Measurements from ENCODE around the gene KLF7.

The KLF7 gene

DNA sequence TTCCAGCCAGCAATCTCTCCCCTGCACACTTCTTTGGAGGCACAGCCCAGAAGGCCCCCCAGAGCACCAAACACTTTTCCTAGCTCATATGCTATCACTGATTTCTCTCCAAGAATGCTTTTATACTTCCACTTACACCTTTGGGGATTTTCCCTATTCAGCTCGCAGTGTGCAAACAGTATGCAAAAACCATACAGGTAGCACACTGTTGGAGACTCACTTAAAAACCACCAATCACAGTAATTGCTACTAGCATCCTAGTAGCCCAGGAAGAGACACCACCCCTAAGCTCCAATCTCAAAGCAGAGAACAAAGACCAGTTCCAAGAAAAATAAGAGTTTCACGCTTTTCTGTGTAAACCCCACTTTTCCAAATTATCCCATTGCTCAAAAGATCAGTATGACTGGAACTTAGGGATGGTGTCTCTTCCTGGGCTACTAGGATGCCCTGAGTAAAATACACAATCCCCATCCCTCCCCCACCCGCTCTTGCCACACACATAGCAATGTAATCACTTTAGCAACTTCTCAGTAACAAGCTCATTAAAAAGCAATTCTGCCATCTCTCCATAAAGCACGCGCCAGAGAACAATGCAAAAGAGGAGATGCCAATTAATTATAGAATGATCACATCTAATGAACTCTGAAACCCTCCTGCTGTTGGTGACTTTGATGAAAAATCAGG is 43.0 kb downstream of the KLF7 start:
- DNase-seq = no peak

- DNase-seq = no peak
These were observed 44.0 kb downstream of the KLF7 start for GRCh38 chr2:207121784-207122183.

GRCh38 chr2:207119048-207119447 is 46.7 kb downstream of the KLF7 start:
- DNase-seq = no peak

DNA sequence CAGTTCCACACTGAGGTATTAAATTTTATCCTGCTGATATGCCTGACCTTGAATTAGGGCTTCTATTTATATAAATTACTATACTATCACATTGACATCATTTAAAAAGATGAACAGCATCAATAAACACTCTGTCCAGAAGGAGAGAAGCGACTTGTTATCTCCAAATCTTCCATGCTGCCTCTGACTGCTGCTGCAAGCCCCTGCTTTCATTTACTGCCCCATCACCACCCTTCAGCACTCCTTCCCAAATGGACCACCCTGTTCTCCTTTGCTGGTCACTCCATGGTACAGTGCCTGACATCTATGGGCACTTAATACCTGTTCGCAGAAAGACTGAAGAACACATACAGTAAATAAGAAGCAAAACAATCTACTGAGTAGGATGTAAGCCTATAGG is 48.1 kb downstream of the KLF7 start:
- DNase-seq = no peak

GRCh38 chr2:207115715-207116364 is 49.9 kb downstream of the KLF7 start:
- no peak for DNase-seq

DNA sequence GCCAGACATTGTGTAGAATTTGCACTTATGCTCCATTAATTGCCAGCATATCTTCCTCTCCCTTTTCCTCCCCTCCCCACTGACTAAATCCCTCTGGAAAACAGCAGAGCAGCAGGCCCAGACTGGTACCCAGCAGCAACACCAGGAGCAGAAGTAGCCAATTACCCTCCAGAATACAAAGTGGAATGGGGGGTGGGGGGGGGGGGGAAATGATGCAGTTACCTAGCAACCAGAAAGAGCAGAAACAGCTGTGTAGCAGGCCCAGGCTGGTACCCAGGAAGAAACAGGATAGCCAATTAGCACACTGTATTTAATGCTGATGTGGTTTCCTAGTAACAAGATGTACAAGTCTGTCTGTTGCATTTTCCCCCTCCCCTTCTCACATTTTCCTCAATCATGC is 52.3 kb downstream of the KLF7 start:
- peak; percentile 95 for DNase-seq

DNA sequence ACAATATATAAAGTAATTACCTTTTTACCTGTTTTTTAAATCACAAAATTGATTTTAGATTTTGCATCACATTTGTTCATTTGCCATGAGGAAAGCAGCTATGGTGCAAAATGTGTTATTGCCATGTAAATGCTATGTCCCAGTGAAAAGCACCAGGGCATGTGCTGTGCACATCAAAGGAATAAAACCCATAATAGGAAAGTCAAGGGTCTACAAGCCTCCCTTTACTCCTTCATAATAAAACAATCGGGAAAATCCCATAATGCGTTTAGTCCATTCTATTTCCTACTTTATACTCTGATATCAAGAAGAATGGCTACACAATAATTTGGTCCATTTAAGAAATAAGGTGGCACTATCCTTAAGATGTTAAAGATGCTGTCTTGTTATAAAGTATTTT is 53.0 kb downstream of the KLF7 start:
- DNase-seq = no peak

- DNase-seq = no peak
These were observed 53.4 kb downstream of the KLF7 start for GRCh38 chr2:207112383-207112782.

- no peak for DNase-seq
These were observed 54.0 kb downstream of the KLF7 start for GRCh38 chr2:207111757-207112156.

DNA sequence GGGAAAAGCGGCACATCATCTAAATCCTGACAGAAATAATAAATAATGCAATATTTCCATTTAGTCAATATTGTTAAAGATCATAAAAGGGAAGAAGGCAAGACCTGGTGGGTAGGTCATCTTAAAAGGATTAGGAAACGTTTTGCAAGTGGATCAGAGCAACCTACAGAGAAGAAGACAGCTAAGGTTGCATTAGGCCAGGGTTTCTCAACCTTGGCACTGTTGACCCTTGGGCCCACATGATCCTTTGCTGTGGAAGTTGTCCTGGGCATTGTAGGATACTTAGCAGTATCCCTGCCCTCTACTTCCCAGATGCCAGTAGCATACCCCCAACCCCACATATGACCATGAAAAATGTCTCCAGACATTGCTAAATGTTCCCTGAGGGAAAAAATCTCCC is 55.0 kb downstream of the KLF7 start:
- no peak for DNase-seq

GRCh38 chr2:207110310-207110709 is 55.4 kb downstream of the KLF7 start:
- DNase-seq = no peak

- DNase-seq = no peak
These were observed 56.0 kb downstream of the KLF7 start for GRCh38 chr2:207109768-207110167.

DNA sequence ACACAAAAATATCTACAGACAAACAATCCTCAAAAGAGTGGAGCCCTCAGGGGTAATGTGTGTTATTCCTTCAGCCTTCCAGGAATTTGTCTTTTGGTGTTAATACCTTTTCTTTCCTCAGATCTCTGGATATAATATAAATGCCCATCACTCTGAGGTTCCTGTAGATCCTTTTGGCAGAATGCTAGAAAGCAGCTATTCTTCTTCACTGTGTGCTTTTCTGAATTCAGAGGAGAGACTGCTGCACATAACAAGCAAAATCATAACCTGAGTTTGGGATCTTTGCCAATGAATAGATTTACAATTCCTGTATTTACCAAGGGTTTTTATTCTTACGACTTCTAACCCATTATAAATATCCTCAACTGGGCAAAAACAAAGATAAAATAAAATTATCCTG is 57.3 kb downstream of the KLF7 start:
- DNase-seq = no peak

DNA sequence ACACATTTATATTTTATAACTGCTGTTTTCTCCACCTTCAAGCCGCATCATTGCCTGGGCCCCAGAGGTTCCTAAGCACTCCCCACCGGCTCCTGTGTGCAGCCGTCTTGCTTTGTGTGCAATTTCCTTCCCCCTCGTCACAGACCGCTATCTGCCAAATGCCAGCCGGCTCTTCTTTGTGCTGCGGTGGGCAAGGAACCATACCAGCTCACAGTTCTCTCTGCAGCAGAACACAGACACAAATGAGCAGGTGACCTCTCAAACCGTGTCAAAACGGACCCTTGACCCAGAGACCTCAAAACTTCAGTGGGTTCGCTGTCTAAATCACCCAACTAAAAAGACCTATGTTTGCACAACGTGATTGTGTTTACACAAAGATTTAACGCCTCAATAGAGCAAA is 58.2 kb downstream of the KLF7 start:
- DNase-seq = peak; percentile 81

DNA sequence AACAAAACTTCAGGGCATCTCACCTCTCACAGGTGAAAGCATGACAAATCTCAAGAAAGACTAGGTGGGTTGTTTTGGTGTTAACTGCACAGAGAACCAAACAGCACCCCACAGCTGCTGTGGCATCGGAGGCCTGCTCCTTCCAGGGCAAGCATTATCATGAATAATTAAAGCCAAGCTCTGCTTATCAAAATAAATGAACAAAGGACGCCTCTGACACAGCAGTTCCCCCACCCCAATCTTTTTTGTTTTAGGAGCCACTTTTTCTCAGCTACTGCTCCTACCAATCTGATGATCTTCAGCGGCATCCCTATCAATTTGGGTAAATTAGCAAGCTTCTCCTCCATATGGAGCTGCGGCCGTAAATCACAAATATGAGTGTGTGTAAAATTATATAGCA is 58.6 kb downstream of the KLF7 start:
- DNase-seq = no peak

- DNase-seq = no peak
These were observed 62.6 kb downstream of the KLF7 start for GRCh38 chr2:207103132-207103531.

DNA sequence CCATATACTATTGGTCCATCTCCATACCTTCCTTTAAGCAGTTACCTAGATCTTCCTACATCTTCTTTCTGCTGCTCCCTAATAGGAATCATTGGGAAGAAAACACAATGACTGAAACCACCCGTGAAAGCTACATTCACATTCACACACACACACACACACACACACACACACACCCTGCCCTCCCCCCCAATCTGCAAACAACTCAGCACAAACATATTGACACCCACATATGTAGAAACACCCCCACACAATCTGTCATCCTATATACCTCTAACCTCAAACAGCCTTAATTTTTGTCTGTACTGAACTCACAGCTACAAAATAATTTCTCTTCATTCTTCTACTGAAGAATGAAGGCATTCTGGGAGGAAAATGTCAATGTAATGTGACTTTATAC is 63.8 kb downstream of the KLF7 start:
- DNase-seq = no peak

- no peak for DNase-seq
These were observed 68.5 kb downstream of the KLF7 start for GRCh38 chr2:207097278-207097677.

GRCh38 chr2:207095963-207096362 is 69.8 kb downstream of the KLF7 start:
- no peak for DNase-seq

DNA sequence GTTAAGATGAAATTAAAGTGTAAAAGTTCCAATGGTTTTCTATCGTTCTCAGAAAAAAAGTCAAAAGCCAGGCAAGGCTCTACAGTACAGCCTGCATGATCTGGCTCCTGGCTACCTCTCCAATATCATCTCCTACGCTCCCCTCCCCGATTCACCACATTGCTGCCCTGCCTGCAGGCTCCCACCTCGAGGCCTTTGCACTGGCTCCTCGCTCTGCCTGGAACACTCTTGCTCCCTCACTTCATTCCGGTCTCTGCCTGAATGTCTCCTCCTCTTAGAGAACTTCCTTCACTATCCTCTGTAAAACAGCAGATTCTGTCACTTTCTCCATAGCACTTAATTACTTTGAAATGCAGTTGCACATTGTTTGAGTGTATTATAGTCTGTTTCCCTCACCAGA is 72.5 kb downstream of the KLF7 start:
- no peak for DNase-seq

GRCh38 chr2:207092818-207093217 is 72.9 kb downstream of the KLF7 start:
- no peak for DNase-seq

DNA sequence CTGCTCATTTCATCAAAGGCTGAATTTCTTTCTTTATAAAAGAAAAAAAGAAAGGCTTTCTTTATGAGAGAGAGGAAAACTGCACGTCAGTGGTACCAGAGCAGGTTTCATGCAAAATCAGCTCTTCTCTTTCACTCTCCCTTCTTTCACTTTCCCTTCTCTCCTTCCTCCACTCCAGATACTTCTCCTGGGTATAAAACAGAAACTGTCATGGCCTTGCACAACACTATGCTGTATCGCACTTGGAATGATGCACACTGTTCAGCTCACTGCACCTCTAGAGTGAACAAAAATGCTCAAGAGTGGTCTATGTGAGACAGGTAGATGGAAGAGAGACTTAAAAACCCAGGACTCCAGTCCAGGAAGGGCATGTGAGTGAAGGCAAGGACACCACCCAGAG is 73.8 kb downstream of the KLF7 start:
- DNase-seq = no peak

- no peak for DNase-seq
These were observed 74.6 kb downstream of the KLF7 start for GRCh38 chr2:207091176-207091575.

GRCh38 chr2:207090389-207090788 is 75.4 kb downstream of the KLF7 start:
- no peak for DNase-seq

DNA sequence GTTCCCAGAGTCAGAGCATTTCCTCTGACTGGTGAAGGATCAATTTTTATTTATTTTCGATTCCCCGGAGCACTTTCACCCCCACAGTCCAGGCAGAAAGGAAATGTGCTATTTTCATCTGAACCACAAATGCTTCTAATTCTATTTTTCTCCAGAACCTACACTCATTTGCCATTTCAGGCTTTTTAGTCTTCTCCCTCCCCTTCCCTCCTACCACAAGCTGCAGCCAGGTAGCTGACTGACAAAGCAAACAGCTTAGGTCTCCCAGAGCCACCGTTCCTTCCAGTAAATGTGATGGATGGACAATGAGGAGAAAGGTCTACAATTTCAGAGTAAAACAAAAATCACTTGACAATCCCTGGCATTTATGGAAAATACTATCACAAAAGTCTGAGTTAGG is 76.9 kb downstream of the KLF7 start:
- no peak for DNase-seq

All from NCI-H1694 (cell line).